GM10266 (cell line): Measurements from ENCODE around the gene SPTBN1.

Source experiments
- DNase-seq: peaks from one replicate; pipeline ENCODE4 v3.0.0; 2012; ENCODE audit errors: extremely low spot score
- CTCF ChIP-seq: IDR thresholded peaks from 2 replicates; pipeline ENCODE4 v1.5.1; 2012; ENCODE audit warnings: mild to moderate bottlenecking, low read depth; ENCODE audit not compliant: control insufficient read depth, insufficient read depth; ENCODE audit errors: missing control alignments

Gene SPTBN1

DNA sequence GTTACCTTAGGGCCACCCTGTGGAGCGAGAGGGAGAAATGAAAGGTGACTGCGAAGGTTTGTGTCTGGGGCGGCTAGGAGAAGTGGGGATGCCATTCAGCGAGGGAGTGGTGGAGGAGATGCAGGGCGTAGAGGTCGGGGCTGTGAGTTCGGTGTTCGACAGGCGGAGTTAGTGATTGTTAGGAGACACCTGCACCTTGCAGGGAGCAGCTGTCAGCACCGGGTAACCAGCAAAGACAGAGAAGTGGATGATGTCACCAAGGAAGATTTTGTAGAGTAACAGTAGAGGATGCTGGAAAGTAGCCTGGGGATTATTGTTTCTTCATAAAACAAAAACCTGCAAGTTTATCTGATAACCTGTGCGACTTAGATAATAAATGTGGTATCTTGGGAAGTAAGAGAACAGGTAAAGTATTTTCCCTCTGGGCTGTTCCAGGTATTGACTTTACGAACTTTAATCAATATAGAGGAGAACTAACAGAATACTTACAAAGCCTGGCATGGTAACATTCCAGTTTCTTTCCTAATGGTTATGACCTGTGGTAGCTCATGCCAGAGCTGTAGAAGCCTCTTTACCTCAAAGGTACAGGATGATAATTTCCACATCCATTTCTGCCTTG, 63.8 kb downstream of the SPTBN1 start:
- DNase-seq, result no peak
- TF ChIP-seq CTCF, result no peak

DNA sequence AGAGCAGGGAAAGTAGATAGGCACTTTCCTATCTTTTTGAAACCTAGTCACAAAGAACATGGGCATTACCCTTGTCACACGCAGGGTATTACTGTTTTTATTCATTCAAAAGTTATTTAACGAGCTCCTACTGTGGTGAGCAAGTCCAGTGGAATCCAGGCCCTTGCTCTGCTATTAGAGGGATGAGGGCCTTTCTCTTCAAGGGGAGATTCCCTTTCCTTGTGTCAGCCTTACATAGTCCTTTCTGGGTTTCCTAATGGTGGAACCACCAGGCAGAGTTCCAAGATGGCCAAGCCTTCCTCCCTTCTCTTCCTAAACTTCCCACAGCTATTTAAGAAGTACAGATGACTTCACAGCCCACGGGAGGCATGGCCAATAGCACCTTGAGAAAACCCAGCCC, 64.6 kb downstream of the SPTBN1 start:
- no peak for DNase-seq
- TF ChIP-seq CTCF, result no peak

- DNase-seq, result peak; percentile 62
Observed at GRCh38 chr2:54522624-54523281, 66.6 kb downstream of the SPTBN1 start.

GRCh38 chr2:54523324-54523959, 67.3 kb downstream of the SPTBN1 start:
- no peak for DNase-seq
- no peak for TF ChIP-seq CTCF

More at GRCh38 chr2:54522624-54523281, 66.6 kb downstream of the SPTBN1 start:
- TF ChIP-seq CTCF, result peak; percentile 79

- no peak for TF ChIP-seq CTCF
- DNase-seq, result peak; percentile 45
Observed at GRCh38 chr2:54524226-54524991, 68.3 kb downstream of the SPTBN1 start.

DNA sequence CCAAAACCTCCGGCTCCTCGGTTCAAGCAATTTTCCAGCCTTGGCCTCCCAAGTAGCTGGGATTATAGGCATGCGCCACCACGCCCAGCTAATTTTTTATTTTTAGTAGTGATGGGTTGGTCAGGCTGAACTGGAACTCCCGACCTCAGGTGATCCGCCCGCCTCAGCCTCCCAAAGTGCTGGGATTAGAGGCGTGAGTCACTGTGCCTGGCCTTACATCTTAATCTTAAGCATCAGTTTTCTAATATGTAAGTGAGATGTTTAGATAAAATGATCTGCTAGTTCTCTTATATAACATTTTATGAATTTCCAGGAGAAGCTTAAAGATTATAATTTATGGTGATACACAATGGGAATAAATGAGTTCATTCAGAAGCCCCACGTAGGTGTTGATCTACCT, 69.2 kb downstream of the SPTBN1 start:
- TF ChIP-seq CTCF, result no peak

More for the DNA sequence above, 69.2 kb downstream of the SPTBN1 start:
- no peak for DNase-seq
